Nucleus accumbens (tissue), 56 donors: Measurements from ENCODE around the gene SLC5A5.
A peak's percentile ranks its signal among the peaks of the same experiment; 100 is the strongest.

Source experiments
- DNase-seq, 56 donors: peaks; one replicate each; lab custom pipeline; 2025; lab: John Stamatoyannopoulos, UW

SLC5A5 gene

DNA sequence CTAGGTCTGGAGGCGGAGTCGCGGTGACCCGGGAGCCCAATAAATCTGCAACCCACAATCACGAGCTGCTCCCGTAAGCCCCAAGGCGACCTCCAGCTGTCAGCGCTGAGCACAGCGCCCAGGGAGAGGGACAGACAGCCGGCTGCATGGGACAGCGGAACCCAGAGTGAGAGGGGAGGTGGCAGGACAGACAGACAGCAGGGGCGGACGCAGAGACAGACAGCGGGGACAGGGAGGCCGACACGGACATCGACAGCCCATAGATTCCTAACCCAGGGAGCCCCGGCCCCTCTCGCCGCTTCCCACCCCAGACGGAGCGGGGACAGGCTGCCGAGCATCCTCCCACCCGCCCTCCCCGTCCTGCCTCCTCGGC lies at the start of gene SLC5A5:
TSS of gene SLC5A5 (plus strand) at position 68 of the 373 bp plus-strand sequence. CDS start 375 bp downstream, outside the sequence.
- DNase-seq = no peak

DNA sequence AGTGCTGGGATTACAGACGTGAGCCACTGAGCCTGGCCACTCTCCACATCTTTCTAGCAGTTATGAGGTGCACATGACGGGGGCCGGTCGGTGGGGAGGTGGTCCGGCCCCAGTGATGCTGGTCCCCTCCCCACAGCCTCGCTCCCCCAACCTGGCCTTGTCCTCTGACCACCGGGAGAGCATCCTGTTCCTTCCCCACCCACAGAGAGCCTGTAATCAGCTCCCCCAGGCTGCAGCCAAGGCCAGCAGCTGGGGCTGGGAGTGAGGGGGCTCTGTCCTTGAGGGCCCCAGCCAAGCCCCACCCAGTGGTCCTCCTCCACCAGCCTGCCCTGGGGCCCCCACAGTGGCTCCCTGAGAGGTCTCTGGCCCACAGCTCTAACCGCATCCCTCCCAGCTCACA lies 47.4 kb upstream of the SLC5A5 start:
- no peak for DNase-seq

DNA sequence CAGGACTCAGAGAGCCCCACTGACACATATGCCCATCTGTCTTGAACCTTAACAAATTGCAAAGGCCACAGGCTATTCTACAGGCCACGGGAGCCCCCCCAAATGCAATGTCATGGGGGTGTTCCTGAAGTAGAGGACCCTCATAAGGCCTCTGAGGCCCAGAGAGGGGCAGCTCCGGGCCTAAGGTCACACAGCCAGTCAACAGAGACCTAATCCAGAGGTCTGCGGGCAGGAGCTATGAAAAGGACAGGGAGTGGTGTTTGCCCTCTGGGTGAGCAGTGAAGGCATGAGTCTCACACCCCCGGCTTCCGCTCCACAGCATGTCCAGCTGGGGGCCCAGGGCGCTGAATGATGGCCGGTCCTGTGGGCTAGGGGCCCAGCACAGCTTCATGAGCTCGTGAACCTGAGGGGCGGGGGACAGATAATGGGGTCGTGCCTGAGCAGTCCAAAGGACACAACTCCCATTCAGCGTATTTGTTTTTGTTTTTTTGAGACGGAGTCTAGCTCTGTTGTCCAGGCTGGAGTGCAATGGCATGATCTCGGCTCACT lies 45.2 kb upstream of the SLC5A5 start:
- DNase-seq = no peak

DNA sequence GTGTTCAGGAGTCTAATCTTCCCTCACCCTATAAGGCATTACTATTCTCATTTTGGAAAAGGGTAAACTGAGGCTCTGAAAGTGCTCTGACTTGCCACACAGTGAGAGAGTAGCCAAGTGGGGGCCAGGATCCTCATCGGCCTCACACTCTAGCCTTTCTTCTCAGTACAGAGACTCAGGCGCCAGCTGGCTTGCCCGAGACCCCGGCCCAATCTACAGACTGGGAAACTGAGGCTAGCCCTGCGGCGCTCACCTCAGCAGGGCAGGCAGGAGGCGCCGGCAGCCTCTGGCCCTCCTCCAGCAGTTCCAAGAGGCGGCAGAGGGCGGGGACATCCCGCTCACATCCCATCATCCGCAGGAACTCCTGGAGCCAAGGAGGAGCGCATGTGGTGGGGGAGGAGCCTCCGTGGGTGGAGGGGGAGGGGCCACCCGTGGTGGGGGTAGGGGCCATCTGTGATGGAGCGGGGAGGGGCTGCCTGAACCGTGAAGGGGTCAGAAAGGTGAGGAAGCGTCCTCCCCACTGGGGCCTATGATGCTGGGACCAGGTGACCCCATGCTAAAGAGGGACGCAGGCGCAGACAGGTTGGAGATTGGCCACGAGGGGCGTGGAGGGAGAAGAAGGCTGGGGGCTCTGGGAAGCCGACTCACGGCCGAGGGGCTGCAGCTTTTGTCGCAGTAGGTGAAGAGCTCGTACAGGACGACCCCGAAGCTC lies 41.7 kb upstream of the SLC5A5 start:
- DNase-seq = peak in 41 of 56 donors; percentile 6 to 74 (median 43)

DNA sequence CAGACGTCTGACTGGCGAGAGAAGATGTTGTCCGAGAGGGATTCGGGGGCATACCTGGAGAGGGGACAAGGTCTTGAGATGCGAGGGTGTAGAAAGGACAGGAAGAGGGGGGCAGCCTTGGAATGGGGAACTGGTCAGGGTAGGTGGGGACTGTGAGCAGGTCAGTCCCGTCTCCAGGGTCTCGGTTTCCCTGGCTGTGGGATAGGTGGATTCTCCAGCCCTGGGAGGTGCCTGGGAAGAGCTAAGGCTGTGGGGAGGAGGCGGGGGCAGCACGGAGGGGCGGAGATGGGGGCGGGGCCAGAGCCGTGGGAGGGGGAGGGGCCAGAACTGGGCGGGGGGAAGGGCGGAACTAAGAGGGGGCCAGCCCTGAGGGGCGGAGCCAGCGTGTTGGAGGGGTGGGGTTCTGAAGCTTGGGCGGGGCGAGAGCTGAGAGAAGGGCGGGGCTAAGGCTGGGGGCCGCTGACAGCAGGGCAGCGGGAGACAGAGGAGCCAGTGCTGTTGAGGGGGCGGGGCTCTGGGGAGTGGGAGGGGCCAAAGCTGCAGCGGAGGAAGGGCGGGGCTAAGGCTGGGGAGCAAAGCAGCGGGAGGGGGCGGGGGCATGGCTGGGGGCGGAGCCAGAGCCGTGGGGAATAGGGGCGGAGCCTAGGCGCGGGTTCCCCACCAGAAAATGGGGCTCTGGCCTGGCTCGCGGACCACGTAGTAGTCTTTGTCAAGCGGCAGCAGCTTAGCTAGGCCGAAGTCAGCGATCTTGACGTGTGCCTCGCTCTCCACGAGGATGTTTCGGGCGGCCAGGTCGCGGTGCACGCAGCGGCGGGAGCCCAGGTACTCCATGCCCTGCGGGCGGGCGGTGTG lies 41.0 kb upstream of the SLC5A5 start:
- peak in 51 of 56 donors; percentile 7 to 96 (median 74) for DNase-seq

DNA sequence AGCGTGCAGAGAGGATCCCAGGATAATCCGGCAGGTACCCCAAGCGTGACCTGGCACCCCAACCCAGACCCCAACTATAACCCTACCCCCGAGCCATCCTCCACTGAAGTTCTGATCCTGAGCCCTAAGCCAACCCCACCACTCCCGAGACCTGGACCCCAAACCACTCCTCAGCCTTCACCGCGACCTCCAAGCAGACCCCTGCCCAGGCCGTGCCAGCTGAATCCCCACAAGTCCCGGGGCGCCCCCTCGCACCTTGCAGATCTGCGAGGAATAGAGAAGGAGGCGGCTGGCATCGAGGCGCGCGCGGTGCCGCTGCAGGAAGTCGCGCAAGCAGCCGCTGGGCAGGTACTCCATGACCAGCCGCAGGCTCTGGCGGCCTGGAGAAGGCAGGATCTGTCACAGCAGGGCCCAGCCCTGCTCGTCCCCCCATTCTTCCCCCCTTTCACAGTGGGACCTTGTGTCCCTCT lies 40.3 kb upstream of the SLC5A5 start:
- peak in 1 of 56 donors; percentile 33 for DNase-seq

DNA sequence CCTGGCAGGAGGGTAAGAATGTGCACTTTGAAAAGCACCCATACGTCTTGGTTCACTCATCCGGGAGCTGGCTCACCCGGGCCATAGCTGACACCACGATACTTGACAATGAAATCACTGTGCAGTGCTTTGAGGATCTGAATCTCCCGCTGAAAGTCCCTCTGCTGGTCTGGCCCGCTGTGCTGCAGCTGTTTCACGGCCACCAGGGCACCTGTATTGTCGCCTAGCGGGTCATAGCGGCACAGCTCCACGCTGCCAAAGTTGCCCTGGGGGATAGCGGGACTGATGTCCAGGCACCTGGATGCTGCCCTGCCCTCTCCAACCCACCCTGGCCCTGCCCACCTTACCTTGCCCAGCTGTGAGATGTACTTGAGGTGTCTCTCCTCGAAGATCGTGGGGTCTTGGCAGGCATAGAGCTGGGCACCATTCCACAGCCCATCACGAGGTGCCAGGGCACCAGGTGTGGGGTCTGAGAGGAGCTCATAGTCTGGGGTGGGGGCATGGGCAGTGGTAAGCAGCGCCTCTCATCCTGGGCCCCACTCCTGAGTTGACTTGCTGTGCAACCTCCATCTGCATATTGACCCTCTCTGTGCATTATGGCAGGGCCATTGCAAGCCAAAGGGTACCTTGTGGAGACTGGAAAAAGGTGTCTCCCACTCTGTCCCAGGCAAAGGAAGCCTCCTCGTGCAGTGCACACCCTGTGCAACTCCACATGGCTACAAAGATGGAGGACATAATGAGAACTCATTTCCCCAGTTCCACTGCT lies 39.1 kb upstream of the SLC5A5 start:
- no peak for DNase-seq

DNA sequence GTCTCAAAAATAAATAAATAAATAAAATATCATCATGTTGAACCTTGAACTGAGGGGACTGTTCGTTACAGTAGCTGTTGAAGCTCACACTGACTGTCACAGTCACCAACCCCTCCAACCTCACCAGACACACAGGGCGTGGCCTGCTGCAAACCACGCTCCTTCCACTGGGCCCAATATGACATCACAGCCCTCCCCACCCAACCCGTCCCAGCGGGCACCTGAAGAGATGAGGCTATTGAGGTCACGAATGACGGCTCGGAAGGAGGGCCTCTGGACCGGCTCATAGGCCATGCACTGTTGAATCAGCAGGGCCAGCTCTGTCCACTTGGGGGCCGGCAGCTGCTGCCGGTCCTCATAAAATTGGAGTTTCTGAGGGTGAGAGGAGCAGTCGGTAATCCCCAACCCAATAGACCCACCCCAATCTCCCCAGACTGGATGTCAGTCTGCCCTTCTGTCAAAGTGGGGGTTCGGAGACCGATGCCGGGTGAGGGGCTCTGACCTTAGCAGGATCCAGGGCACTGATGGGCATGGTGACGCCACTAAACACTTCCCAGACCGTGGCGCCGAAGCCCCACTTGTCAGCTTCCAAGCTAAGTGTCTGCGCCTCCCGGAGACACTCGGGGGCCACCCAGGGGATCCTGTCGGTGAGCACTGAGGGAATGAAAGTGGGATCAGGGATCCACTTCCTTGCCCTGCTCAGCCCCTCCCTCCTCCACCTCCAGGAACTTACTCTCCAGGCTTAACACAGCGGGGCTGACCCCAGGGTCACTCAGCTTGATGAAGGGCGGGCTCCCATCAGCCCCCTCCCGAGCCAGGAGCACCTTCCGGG lies 37.2 kb upstream of the SLC5A5 start:
- no peak for DNase-seq

DNA sequence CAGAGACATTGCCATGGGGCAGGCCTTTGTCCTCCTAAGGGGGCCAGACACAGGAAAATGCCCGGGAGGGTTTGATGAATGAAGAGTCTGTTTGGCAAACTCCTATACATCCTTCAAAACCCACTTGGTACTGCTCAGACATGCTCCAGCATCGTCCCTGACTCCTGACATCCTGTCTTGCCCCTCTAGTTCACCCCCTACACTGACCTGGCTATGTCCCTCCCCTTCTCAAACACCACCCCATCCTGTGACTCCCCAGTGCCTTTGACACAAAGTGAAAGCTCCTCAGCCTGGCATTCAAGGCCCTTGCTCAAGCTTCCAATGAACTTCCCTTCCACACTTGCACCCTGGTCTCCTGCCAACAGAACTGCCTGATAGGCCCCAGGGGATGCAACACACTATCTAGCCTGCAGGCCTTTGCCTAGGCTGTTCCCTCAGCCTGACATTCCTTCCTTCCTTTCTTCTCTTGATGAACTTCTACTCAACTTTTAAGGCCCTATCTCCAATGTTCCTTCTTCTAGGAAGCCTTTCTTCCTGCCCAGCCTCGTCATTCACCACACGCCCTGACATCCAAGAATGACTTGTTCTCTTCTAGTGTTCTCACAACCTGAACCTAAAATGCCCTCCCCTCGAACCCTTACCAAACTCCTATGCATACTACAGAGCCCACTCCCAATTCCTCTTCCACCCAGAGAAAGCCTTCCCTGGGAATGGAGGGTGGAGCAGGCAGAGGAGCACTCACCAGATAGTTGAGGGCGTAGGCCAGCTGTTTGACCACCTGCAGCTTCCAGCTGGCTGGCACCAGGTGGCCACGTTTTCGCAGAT lies 36.4 kb upstream of the SLC5A5 start:
- DNase-seq = no peak

DNA sequence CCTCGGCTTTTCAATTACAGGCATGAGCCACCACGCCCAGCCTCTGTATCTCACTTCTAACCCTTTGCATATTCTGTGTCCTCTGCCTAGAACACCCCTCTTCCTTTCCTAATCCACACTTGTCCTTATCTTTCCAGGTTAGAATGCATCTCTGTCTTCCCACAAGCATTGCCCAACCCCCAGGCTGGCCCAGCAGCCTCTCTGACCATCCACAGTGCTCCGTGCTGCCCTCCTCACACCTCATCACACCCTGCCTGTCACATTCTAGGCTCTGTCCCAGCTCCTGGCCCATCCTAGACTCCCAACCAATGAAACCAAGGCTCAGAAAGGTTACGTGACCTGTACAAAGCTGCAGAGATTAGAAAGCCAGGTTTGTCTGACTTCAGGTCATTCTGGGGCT lies 35.2 kb upstream of the SLC5A5 start:
- DNase-seq = no peak

DNA sequence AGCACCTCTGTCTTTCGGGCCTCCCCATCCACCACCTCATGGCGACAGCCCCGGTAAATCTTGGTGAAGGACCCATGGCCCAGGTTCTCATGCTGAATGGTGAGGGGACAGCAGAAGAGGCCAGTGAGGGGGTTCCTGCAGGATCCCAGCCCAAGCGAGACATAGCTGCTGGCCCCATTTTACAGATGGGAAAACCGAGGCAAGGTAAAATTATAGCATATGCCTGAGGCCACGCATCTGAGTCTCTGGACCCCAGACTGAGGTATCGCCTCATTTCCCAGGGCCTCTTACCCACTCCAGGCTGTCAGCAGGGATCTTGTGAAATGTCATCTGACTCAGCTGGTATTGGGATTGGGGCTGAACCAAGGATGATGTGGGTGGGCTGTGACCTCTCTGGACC lies 33.8 kb upstream of the SLC5A5 start:
- DNase-seq = no peak

DNA sequence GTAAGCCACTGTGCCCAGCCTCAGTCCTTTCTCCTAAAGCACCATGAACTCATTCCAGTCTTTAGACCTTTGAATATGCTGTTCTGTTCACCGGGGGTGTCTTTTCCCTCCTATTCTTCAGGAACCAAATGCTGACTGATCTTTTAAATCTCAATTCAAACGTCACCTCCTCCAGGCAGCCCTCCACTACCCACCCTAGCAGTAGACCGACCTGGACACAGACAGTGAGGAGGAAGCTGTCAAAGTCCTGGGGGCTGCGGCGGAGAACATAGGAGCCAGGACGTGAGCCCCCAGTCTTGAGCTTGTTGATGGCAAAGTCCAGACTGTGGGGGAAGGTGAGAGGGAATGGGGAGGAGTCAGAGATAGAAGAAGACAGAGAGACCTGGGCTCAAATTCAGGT lies 31.7 kb upstream of the SLC5A5 start:
- no peak for DNase-seq

DNA sequence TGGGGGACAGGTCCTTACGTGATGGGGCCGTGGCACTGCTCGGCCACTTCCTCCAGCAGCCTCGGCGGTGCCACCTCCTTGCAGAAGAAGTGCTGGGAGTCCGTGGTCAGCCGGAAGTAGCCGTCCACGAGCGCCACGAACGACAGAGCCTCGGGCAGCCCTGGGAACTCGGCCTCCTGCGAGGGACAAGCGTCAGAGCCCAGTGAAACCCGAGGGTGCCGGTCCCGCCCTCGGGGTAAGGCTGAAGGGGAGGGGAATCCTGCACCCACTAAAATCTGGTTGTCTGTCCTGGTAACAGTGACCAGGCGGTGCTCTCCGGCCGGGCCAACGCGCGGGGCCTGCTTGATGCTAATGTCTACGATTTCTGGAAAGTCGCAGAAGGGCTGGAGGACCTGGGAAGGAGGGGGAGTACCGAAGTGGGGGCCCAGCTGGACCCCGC lies 30.4 kb upstream of the SLC5A5 start:
- no peak for DNase-seq

DNA sequence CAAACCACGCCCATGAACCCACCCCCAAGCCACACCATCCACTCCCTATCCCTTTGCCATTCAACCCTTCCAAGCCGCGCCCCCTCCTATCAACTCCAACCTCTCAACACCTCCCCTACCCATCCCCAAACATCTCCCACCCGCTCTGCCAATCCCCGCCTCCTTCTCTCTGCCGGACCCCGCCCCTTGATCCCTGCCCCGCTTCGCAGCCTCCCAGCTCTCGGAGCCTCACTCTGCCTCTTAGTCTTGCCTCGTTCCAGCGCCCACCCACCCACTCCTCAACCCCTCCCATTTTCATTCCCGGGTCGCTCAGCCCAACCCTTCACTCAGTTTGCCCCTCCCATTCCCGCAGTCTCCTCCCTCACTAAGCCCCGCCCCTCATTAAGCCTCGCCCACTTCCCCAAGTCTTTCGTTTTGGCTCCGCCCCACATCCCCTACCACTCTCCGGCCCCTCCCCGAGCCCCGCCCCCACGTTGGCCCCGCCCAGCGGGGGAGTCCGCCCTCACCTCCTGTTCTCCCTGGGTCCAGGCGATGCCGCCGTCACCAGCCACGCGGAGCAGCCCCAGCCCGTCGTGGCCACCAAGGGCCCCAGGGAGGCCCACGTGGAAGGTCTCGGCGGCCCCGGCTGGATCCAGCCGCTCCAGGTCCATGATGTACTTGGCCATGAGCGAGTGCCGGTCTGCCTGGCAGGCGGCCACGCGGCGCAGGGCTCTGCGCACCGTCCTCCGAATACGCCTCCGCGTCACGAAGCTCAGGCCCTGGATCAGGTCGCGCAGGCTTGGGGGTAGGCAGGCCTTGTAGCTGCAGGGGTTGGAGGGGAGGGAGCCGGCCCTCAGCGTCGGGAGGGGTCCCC lies 29.7 kb upstream of the SLC5A5 start:
- peak in 49 of 56 donors; percentile 3 to 88 (median 55) for DNase-seq

DNA sequence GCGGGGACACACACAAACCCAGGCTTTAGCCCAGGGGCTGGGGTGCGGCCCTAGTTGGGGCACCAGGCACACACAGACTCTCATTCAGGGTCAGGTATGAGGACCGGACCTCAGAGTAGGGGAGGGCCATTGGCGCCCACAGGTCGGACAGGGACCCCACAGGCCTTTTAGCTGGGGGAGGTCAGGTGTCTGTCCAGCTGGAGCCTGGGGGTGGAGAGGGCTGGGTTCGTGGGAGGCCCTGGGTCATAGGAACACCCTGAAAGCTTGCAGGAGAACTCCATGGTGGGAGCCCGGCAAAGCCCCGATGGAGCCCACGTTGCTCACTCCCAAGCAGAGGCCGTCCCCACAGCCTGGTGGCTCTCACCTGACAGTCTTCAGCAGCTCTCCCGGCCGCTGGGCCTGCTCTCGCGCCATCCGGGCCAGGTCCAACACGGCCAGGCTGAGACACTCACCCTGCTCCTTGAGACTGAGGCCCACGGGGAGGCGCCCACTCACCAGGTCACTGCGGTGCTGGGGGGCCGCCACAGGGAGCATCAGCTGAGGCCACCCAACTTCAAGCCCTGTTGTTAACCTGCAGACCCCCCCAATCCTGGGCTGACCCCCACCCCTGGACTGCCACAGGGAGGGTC lies 29.0 kb upstream of the SLC5A5 start:
- no peak for DNase-seq

DNA sequence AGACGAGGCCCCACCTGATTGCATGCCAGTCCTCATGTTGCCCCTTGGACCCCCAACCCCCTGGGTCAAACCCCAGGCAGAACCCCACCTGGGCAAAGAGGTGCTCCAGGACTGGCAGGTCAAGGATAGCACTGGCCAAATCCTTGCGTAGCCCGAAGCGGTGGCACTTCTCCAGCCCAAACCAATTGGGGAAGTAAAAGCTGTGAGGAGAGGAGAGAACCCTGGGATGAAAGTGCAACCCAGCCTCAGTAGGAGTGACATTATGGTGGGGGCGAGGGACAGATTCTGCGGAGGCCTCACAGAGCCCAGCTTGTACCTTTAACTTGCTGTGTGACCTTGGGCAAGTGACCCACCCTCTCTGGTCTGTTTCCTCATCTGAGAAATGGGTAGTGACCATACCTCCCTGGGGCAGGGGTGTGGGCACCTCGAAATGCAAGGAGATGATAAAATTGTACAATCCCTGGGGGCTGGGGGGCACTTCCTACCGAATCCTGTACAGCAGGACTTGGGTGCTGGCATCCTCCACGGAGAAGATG lies 28.4 kb upstream of the SLC5A5 start:
- DNase-seq = no peak

DNA sequence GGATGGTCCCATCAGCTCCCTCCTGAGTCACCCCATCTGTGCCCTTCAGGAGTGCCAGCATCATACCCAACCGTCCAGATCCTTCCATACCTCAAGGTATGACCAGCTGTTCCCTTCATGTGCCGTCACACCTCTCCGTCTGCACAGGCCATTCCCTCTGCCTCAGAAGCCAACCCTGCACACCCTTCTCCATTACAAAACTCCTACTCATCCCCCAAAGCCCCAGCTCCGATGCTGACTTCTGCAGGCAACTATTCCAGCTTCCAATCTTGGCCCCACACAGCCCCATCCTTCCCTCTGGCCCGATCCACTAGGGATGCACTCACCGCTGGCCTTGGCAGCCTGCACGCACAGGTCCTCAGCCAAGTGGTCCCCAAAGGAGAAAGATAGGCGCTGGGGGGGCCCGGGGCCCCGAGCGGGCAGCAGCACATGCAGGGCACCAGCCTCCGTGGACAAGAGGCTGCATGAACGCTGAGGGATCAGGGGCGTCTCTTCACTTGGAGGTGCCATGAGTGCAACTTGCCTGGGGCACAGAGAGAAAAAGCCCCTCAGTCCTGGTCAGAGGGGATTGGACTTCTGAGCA lies 27.7 kb upstream of the SLC5A5 start:
- DNase-seq = no peak
